Hair follicular keratinocyte (primary cell): ENCODE results near the gene NXF2. TPM values are rescaled to one million over a fixed set of nuclear protein-coding genes. Genes with fewer than 3 reads are reported as not detected.

Source experiments
- total RNA-seq: library from RNA; depleted of rRNA; stranded (reverse); fragments of >200 nt; gene quantifications from 2 replicates; pipeline ENCODE4 v1.2.3, GENCODE V29; 2015

The NXF2 gene, protein sequence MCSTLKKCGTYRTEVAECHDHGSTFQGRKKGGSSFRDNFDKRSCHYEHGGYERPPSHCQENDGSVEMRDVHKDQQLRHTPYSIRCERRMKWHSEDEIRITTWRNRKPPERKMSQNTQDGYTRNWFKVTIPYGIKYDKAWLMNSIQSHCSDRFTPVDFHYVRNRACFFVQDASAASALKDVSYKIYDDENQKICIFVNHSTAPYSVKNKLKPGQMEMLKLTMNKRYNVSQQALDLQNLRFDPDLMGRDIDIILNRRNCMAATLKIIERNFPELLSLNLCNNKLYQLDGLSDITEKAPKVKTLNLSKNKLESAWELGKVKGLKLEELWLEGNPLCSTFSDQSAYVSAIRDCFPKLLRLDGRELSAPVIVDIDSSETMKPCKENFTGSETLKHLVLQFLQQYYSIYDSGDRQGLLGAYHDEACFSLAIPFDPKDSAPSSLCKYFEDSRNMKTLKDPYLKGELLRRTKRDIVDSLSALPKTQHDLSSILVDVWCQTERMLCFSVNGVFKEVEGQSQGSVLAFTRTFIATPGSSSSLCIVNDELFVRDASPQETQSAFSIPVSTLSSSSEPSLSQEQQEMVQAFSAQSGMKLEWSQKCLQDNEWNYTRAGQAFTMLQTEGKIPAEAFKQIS
- not detected in 2 replicates for total RNA-seq

DNA sequence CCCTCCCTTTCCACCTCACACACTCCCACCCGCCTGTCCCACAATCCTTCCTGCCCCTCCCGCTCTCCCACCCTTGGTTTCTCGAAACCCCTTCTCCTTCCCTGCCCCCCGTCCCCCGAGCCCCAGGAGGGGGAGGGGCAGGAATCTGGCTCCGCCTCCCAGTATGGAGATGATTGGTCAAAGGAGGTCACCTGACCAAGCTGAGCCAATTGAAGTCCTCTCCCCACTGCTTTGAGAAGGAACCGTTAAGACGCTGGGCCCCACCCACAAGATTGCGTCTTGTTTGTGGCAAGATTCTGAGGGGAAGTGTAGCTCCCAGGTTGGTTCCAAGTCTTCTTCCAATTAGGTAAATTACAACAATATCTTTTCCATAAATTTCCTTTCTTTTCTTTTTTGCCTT, at the start of gene NXF2:
Gene NXF2, plus strand, starts transcription at position 275 of the 400 bp plus-strand sequence. CDS start 59,912 bp downstream, outside the sequence.

DNA sequence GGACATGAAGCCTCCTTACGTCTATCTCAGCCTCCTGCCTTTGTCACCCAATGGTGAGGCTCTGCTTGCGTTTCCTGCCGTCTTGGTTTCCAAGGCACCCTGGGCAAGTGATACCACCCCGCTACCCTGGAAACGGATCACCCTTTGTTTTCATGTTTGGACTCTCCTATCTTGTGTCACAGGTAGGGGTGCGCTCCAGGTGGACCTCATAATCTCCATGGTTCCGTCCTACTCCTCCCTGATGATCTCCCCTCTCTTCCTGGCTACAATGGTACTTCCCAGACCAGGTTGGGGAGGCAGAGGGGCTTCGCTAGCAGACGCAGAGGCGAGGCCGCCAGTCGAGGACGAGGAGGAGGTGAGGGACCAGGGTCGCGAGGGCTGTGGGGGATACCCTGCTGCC, 32.0 kb upstream of the NXF2 start, which contains the start of gene TCP11X1:
Gene TCP11X1, plus strand, starts transcription at position 316 of the 400 bp plus-strand sequence.

Other genes with a start within 250 kb of the NXF2 start
- not detected in 2 replicates for gene TCEAL2, start 121.5 kb upstream of the NXF2 start, total RNA-seq
- gene TCEAL6, start 104.7 kb upstream of the NXF2 start, total RNA-seq = not detected in 2 replicates
- 2.1 and 3.9 TPM in 2 replicates for gene BEX5, start 91.2 kb upstream of the NXF2 start, total RNA-seq
- not detected in 2 replicates for gene TCP11X1, start 31.9 kb upstream of the NXF2 start, total RNA-seq
- not detected in 2 replicates for gene NXF2B, start 192.8 kb downstream of the NXF2 start, total RNA-seq
- gene TCP11X2, start 224.6 kb downstream of the NXF2 start, total RNA-seq = not detected in 2 replicates